SK-N-SH (cell line): ENCODE measurements around the gene SP100. TPM values are rescaled to one million over a fixed set of nuclear protein-coding genes. Genes with fewer than 3 reads are reported as not detected.

Experiments used
- CTCF ChIA-PET: fragments of 300-600, 350-600 bp; formaldehyde crosslinking; extraction: SDS; loops from one replicate; lab custom pipeline; 2021; lab: Yijun Ruan, JAX
- POLR2A ChIA-PET: fragments of 350-600 bp; sonication (Branson Sonifier 250); formaldehyde crosslinking; extraction: SDS; loops from one replicate; lab custom pipeline; 2020; ENCODE audit warnings: antibody characterized with exemption, inconsistent platforms; lab: Yijun Ruan, JAX
- DNase-seq: peaks from one replicate; pipeline ENCODE4 v3.0.0; 2012
- H2AFZ ChIP-seq: fragments of 200-600 bp; sonication (generic); 2 replicates; pipeline ENCODE4 v1.8.1; 2016; ENCODE audit warnings: antibody characterized with exemption, mild to moderate bottlenecking, low read depth
- H3F3A ChIP-seq: fragments of 200-600 bp; sonication (generic); replicated peaks from 2 replicates; pipeline ENCODE3; 2016; ENCODE audit warnings: antibody characterized with exemption, mild to moderate bottlenecking; ENCODE audit not compliant: insufficient read depth
- H3K27ac ChIP-seq, 2 experiments: fragments of 200-500 bp in 1 of 2; fragments of 200-600 bp in 1 of 2; sonication (Bioruptor generic) in 1 of 2; sonication (generic), shearing (Covaris generic) in 1 of 2; 2 replicates each; pipeline versions ENCODE4 v1.5.1 to v1.6.1; 2014 to 2016; ENCODE audit warnings: low read depth in 2 of 2, inconsistent platforms in 1 of 2, low read length in 1 of 2, mild to moderate bottlenecking in 1 of 2, mixed read lengths in 1 of 2
- H3K27me3 ChIP-seq: fragments of 200-600 bp; sonication (generic), shearing (Covaris generic); 2 replicates; pipeline ENCODE4 v1.6.1; 2016; ENCODE audit warnings: mixed run types; ENCODE audit not compliant: insufficient read depth
- H3K36me3 ChIP-seq, 2 experiments: fragments of 200-500 bp in 1 of 2; fragments of 200-600 bp in 1 of 2; sonication (Bioruptor generic) in 1 of 2; sonication (generic) in 1 of 2; replicated peaks in 1 of 2; 2 replicates each; pipeline versions ENCODE3 to v1.5.1; 2014 to 2016; ENCODE audit warnings: low read length in 1 of 2, mild to moderate bottlenecking in 1 of 2; ENCODE audit not compliant: insufficient read depth in 2 of 2, control insufficient read depth in 1 of 2
- H3K4me1 ChIP-seq, 2 experiments: fragments of 200-500 bp in 1 of 2; fragments of 200-600 bp in 1 of 2; sonication (Bioruptor generic) in 1 of 2; sonication (generic), shearing (Covaris generic) in 1 of 2; 2 replicates each; pipeline versions ENCODE4 v1.5.1 to v1.6.1; 2014 to 2016; ENCODE audit warnings: low read depth in 1 of 2, low read length in 1 of 2, mixed run types in 1 of 2; ENCODE audit not compliant: insufficient read depth in 2 of 2, control insufficient read depth in 1 of 2
- H3K4me2 ChIP-seq: fragments of 200-600 bp; sonication (generic), shearing (Covaris generic); 2 replicates; pipeline ENCODE4 v1.6.1; 2017; ENCODE audit warnings: mixed run types
- H3K4me3 ChIP-seq, 2 experiments: fragments of 200-500 bp in 1 of 2; fragments of 200-600 bp in 1 of 2; sonication (Bioruptor generic) in 1 of 2; sonication (generic), shearing (Covaris generic) in 1 of 2; 2 replicates each; pipeline versions ENCODE4 v1.5.1 to v1.8.1; 2014 to 2016; ENCODE audit warnings: low read depth in 2 of 2, inconsistent platforms in 1 of 2, low read length in 1 of 2, mild to moderate bottlenecking in 1 of 2, mixed read lengths in 1 of 2, moderate library complexity in 1 of 2
- H3K79me2 ChIP-seq: fragments of 200-600 bp; sonication (generic); 2 replicates; pipeline ENCODE4 v1.8.1; 2017; ENCODE audit warnings: mild to moderate bottlenecking; ENCODE audit not compliant: insufficient read depth
- H3K9ac ChIP-seq: fragments of 200-600 bp; sonication (generic); 2 replicates; pipeline ENCODE4 v1.6.1; 2017; ENCODE audit warnings: mixed run types
- H3K9me2 ChIP-seq: fragments of 200-600 bp; sonication (generic); 2 replicates; pipeline ENCODE4 v1.6.1; 2017; ENCODE audit warnings: mixed run types
- H3K9me3 ChIP-seq: fragments of 200-600 bp; sonication (generic); 2 replicates; pipeline ENCODE4 v1.6.1; 2017; ENCODE audit warnings: mixed run types, mild to moderate bottlenecking, moderate library complexity
- H4K20me1 ChIP-seq: fragments of 200-600 bp; sonication (generic); 2 replicates; pipeline ENCODE4 v1.6.1; 2017; ENCODE audit warnings: mild to moderate bottlenecking, mixed run types; ENCODE audit not compliant: insufficient read depth
- EP300 ChIP-seq, 2 experiments: IDR thresholded peaks; 2 replicates each; pipeline versions ENCODE4 v1.4.0 to v1.6.1; 2012; ENCODE audit warnings: borderline replicate concordance in 1 of 2, low read depth in 1 of 2, low read length in 1 of 2
- FOSL2 ChIP-seq: IDR thresholded peaks from 2 replicates; pipeline ENCODE4 v1.4.0; 2012; ENCODE audit warnings: low read depth, mild to moderate bottlenecking, moderate library complexity, borderline replicate concordance
- FOXJ3 ChIP-seq: sonication (generic); formaldehyde crosslinking; IDR thresholded peaks from 2 replicates; pipeline ENCODE4 v1.5.1; 2020; ENCODE audit warnings: mild to moderate bottlenecking, missing genetic modification reagents
- GABPA ChIP-seq: IDR thresholded peaks from 2 replicates; pipeline ENCODE4 v1.4.0; 2012; ENCODE audit warnings: low read depth, mild to moderate bottlenecking
- GATA2 ChIP-seq: sonication (generic); formaldehyde crosslinking; IDR thresholded peaks from 2 replicates; pipeline ENCODE4 v1.5.0; 2020; ENCODE audit warnings: mild to moderate bottlenecking, missing genetic modification reagents
- JUND ChIP-seq: IDR thresholded peaks from 2 replicates; pipeline ENCODE4 v1.4.0; 2012
- MAX ChIP-seq: IDR thresholded peaks from 2 replicates; pipeline ENCODE4 v1.4.0; 2012; ENCODE audit warnings: low read depth
- MEF2A ChIP-seq: IDR thresholded peaks from 2 replicates; pipeline ENCODE4 v1.4.0; 2012; ENCODE audit warnings: low read depth, borderline replicate concordance
- RAD21 ChIP-seq: IDR thresholded peaks from 2 replicates; pipeline ENCODE4 v1.6.1; 2012; ENCODE audit warnings: mild to moderate bottlenecking, low read length
- RFX5 ChIP-seq: IDR thresholded peaks from 2 replicates; pipeline ENCODE4 v1.6.1; 2012; ENCODE audit warnings: mild to moderate bottlenecking, improper control_type of control experiment, low read length
- RXRA ChIP-seq: IDR thresholded peaks from 2 replicates; pipeline ENCODE4 v1.4.0; 2012; ENCODE audit warnings: low read depth, mild to moderate bottlenecking, borderline replicate concordance
- TAF1 ChIP-seq: IDR thresholded peaks from 2 replicates; pipeline ENCODE4 v1.6.1; 2012; ENCODE audit warnings: low read depth, mild to moderate bottlenecking, low read length, moderate library complexity, borderline replicate concordance
- YY1 ChIP-seq: IDR thresholded peaks from 2 replicates; pipeline ENCODE4 v1.4.0; 2012; ENCODE audit warnings: low read depth, mild to moderate bottlenecking
- WGBS: methylation state at CpG from one replicate; pipeline ENCODE4 v1.1.6; 2017; ENCODE audit warnings: low lambda C conversion rate; 5-methylcytosine and 5-hydroxymethylcytosine counted together
- polyA plus RNA-seq, 3 experiments: library from polyadenylated mRNA; depleted of rRNA; stranded (reverse); fragments of >200 nt; gene quantifications; 2 replicates each; pipeline ENCODE4 v1.2.3, GENCODE V29; 2012
- TF ChIP-seq, protein P1 (sequence below): fragments of 150-350 bp; IDR thresholded peaks from 2 replicates; pipeline ENCODE4 v1.6.1; 2017; ENCODE audit warnings: antibody characterized with exemption, low read length, low read depth, borderline replicate concordance

The SP100 gene
- polyA plus RNA-seq, 1 of the 3 experiments (the other 2 are of a cell fraction) = 38.1 TPM

- TF ChIP-seq YY1 = no peak
- no peak for TF ChIP-seq RXRA
- no peak for TF ChIP-seq GATA2
- no peak for TF ChIP-seq TAF1
- no peak for TF ChIP-seq GABPA
- no peak for TF ChIP-seq RAD21
Observed at GRCh38 chr2:230417436-230417835, 1.4 kb downstream of the SP100 start (continued).

DNA sequence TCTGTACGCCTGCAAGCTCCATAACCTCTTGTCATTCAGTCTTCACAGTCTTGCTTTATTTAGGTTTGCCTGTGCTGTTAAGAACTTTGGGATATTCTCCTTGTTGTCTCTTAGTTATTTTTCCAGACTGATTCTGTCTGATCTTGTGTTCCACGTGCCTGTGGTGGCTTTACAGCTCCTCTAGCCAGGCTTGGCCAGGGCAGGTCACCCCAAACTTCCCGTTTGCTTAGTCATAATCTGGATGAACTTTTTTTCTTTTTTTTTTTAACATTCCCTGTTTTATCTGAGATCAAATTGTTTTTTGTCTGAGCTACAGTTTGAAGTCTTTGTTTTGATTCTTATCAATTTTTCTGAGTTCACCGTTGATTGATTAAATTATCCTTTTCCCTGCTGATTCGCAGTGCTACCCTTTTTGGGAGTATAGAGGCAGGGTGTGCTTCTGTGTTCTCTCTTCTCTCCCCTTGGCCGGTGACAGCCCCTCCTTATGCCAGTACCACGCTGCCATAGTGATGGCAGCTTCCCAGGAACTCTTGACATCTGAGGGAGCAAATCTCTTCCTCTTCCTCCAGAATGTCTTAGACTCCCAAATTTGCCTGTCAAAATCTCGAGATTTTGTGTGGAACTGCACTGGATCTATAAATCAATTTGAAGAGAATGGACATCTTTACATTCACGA is 2.5 kb downstream of the SP100 start:
- H4K20me1 ChIP-seq = no peaks in the 10 kb centered on the region
- 0 out of 2 replicates have a peak overlapping the region, but pooled peaks have one; percentile 11 for H2AFZ ChIP-seq
- ChIA-PET CTCF (interaction anchor here (0.7 kb wide), 1 partner anchor 12 kb away, joined by 3 read pairs; no protein-coding TSS in a partner anchor), POLR2A (no interaction called here)
- H3K27ac ChIP-seq = peak overlapping the region; percentile 50 to 85; a peak in 3 of 4 replicates
- peak overlapping the region; percentile 79 for H3K4me2 ChIP-seq
- 16% methylated on average over 9 of the region's 9 CpGs for WGBS
- no peaks in the 10 kb centered on the region for H3K27me3 ChIP-seq
- H3K4me3 ChIP-seq = peak overlapping the region; percentile 56 to 62; a peak in 3 of 4 replicates
- no peaks in the 10 kb centered on the region for H3K9me2 ChIP-seq
- DNase-seq = no peak
- peaks cover 2 to 8% of the 10 kb centered on the region in 2 experiments for H3K36me3 ChIP-seq
- H3K9ac ChIP-seq = peak overlapping the region; percentile 69; the same call in 1 of the 2 replicates
- no peaks in the 10 kb centered on the region for H3K9me3 ChIP-seq
- no peaks in the 10 kb centered on the region; a peak in 1 of 4 replicates for H3K4me1 ChIP-seq
- peaks cover 73% of the 10 kb centered on the region for H3K79me2 ChIP-seq
- no peaks in the 10 kb centered on the region for H3F3A ChIP-seq
- TF ChIP-seq JUND = peak; percentile 25; the same call in 1 of the 2 replicates
- peak; percentile 36; the same call in 1 of the 2 replicates for TF ChIP-seq RXRA
- TF ChIP-seq FOSL2 = peak; percentile 38; the same call in 1 of the 2 replicates
- TF ChIP-seq MAX = peak; percentile 89
- no peak for TF ChIP-seq GABPA
- TF ChIP-seq GATA2 = no peak

DNA sequence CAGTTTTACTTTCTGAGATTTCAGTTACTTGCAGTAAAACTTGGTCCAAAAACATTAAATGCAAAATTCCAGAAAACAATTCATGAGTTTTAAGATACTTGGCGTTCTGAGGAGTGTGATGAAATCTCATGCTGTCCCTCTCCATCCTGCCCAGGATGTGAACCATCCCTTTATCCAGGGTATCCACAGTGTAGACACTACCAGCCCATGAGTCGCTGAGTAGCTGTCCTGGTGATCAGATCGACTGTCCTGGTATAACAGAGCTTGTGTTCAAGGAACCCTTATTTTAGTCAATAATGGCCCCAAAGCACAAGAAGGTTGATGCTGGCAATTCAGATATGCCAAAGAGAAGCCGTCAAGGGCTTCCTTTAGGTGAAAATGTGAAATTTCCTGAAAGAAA is 3.2 kb downstream of the SP100 start:
- Histone ChIP-seq H3F3A (no peaks in the 10 kb centered on the region), H3K79me2 (peaks cover 80% of the 10 kb centered on the region), H4K20me1 (no peaks in the 10 kb centered on the region), H3K27ac (peak overlapping the region in 1 of 2 experiments; percentile 85; a peak in 2 of 4 replicates), H3K9ac (no peak overlapping the region; the same call in 1 of the 2 replicates), H3K9me3 (no peaks in the 10 kb centered on the region), H3K4me1 (no peaks in the 10 kb centered on the region; a peak in 1 of 4 replicates), H2AFZ (no peak overlapping the region), H3K4me2 (peak overlapping the region; percentile 79)
- CTCF ChIA-PET = no interaction called here
- no peak for DNase-seq
- TF ChIP-seq YY1 (no peak), GABPA (no peak), EP300 (IDR thresholded peaks at IDR 0.05; ENCODE audit: borderline replicate concordance in 1 of 2, low read depth in 1 of 2, low read length in 1 of 2) (no peak), FOXJ3 (CRISPR knock-in tag) (no peak), MEF2A (no peak), MAX (no peak), RAD21 (no peak), RFX5 (no peak)
- TF ChIP-seq, protein P1, sequence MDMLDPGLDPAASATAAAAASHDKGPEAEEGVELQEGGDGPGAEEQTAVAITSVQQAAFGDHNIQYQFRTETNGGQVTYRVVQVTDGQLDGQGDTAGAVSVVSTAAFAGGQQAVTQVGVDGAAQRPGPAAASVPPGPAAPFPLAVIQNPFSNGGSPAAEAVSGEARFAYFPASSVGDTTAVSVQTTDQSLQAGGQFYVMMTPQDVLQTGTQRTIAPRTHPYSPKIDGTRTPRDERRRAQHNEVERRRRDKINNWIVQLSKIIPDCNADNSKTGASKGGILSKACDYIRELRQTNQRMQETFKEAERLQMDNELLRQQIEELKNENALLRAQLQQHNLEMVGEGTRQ = no peak
- TF ChIP-seq, all 33 proteins: peak for 0
- POLR2A ChIA-PET = no interaction called here
- peaks cover 2 to 8% of the 10 kb centered on the region in 2 experiments for H3K36me3 ChIP-seq
- H3K27me3 ChIP-seq = no peaks in the 10 kb centered on the region
- 33% methylated on average over 4 of the region's 4 CpGs for WGBS
- no peaks in the 10 kb centered on the region for H3K9me2 ChIP-seq
- peak overlapping the region; percentile 56 to 62; a peak in 3 of 4 replicates for H3K4me3 ChIP-seq
